ENCODE measurements around the gene ZSWIM1. TPM values are rescaled to one million over a fixed set of nuclear protein-coding genes. Genes with fewer than 3 reads are reported as not detected.

ZSWIM1 gene
- total RNA-seq, 4 donors from 2014 or later, result 4.5 to 8.2 (median 6.0) TPM

DNA sequence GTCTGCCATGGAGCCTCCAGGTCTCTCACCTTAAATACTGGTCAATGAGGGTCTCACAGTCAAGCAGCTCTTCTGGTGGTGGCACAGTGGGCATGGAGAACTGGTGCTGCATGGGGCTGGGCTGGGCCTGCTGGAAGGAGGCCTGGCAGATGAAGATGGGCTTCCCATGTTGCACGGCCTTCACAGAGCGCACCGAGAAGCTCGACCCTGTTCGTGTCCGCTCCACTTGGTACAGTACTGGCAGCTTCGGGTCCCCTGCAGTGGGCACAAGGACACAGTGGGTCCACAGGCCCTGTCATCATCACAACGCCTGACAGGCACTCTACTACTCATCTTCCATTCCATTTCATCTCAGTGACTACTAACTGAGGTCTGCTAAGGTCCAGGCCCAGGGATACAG lies 32.6 kb upstream of the ZSWIM1 start:
- H3K36me3 ChIP-seq, result peaks cover 0 to 93% (median 16%) of the 10 kb centered on the region in 3 donors
- TF ChIP-seq, protein P1, sequence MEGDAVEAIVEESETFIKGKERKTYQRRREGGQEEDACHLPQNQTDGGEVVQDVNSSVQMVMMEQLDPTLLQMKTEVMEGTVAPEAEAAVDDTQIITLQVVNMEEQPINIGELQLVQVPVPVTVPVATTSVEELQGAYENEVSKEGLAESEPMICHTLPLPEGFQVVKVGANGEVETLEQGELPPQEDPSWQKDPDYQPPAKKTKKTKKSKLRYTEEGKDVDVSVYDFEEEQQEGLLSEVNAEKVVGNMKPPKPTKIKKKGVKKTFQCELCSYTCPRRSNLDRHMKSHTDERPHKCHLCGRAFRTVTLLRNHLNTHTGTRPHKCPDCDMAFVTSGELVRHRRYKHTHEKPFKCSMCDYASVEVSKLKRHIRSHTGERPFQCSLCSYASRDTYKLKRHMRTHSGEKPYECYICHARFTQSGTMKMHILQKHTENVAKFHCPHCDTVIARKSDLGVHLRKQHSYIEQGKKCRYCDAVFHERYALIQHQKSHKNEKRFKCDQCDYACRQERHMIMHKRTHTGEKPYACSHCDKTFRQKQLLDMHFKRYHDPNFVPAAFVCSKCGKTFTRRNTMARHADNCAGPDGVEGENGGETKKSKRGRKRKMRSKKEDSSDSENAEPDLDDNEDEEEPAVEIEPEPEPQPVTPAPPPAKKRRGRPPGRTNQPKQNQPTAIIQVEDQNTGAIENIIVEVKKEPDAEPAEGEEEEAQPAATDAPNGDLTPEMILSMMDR (IDR thresholded peaks at IDR 0.05), result no peak
- TF ChIP-seq EP300 (IDR thresholded peaks at IDR 0.05), result no peak
- TF ChIP-seq POLR2A (IDR thresholded peaks at IDR 0.05), result no peak
- no peak overlapping the region for H3K4me3 ChIP-seq
- H3K27ac ChIP-seq, result no peak overlapping the region
- H3K27me3 ChIP-seq, result no peaks in the 10 kb centered on the region
- no peaks in the 10 kb centered on the region for H3K9me3 ChIP-seq
- peaks cover 0 to 18% (median 0%) of the 10 kb centered on the region in 4 donors for H3K4me1 ChIP-seq
- no peak for DNase-seq (ENCODE audit: low spot score in 2 of 2)
- 92 to 96% methylated on average over 8 of the region's 8 CpGs for WGBS, 2 donors

DNA sequence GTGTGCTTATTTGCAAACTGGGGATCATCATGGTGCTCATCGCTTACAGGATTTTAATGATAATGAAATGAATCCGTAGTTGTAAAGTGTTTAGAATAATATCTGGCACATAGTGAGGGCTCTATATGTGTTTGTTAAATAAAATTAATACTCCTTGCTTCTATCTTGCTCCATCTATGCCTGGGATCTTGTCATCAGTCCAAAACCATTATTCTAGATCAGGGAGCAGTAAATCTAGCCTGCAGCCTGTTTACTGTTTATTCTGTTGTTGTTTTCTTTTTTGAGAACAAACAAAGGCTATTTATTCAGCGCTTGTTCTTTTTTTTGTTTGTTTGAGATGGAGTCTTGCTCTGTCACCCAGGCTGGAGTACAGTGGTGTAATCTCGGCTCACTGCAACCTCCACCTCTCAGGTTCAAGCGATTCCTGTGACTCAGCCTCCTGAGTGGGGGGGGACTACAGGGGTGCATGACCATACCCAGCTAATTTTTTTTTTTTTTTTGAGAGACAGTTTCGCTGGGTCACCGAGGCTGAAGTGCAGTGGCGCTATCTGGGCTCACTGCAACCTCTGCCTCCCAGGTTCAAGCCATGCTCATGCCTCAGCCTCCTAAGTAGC lies 32.0 kb upstream of the ZSWIM1 start:
- Histone ChIP-seq H3K4me1 (peaks cover 0 to 16% (median 0%) of the 10 kb centered on the region in 4 donors), H3K27me3 (no peaks in the 10 kb centered on the region), H3K4me3 (no peak overlapping the region), H3K27ac (no peak overlapping the region), H3K36me3 (peaks cover 0 to 93% (median 14%) of the 10 kb centered on the region in 3 donors), H3K9me3 (no peaks in the 10 kb centered on the region)
- TF ChIP-seq, protein P1 (IDR thresholded peaks at IDR 0.05), result no peak
- no peak for TF ChIP-seq EP300 (IDR thresholded peaks at IDR 0.05)
- no peak for TF ChIP-seq POLR2A (IDR thresholded peaks at IDR 0.05)
- no peak for DNase-seq (ENCODE audit: low spot score in 2 of 2)
- WGBS, 2 donors, result 88 to 93% methylated on average over 8 of the region's 8 CpGs

DNA sequence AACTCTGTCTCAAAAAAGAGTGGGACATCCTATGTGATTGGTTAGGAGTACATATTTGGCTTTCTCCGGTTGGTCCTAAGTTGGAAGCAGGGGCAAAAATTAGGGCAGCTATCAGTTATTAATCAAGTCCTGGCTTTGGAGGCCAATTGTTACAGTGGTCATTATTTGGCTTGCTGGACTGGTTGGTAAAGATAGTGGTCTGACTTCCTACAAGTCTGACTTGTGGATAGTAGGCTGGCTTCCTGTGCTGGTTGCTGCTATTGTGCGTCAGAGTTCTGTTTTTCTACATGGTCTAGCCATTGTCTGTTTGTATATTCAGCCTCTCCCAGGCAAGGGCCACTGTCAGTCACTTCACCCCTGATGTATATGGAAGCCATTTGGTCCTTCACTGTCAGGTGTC lies 30.8 kb upstream of the ZSWIM1 start:
- DNase-seq (ENCODE audit: low spot score in 2 of 2), result no peak
- Histone ChIP-seq H3K27ac (no peak overlapping the region), H3K27me3 (no peaks in the 10 kb centered on the region), H3K4me1 (peaks cover 0 to 26% (median 5%) of the 10 kb centered on the region in 4 donors), H3K4me3 (no peak overlapping the region), H3K36me3 (peaks cover 0 to 93% (median 10%) of the 10 kb centered on the region in 3 donors), H3K9me3 (no peaks in the 10 kb centered on the region)
- TF ChIP-seq, protein P1 (IDR thresholded peaks at IDR 0.05), result no peak
- TF ChIP-seq EP300 (IDR thresholded peaks at IDR 0.05) (no peak), POLR2A (IDR thresholded peaks at IDR 0.05) (no peak)
- 88 to 95% methylated on average over 2 of the region's 2 CpGs for WGBS, 2 donors

- Histone ChIP-seq H3K4me3 (no peak overlapping the region), H3K4me1 (peaks cover 0 to 33% (median 10%) of the 10 kb centered on the region in 4 donors), H3K36me3 (peaks cover 0 to 86% (median 10%) of the 10 kb centered on the region in 3 donors), H3K9me3 (no peaks in the 10 kb centered on the region), H3K27ac (no peak overlapping the region), H3K27me3 (no peaks in the 10 kb centered on the region)
- DNase-seq (ENCODE audit: low spot score in 2 of 2), result no peak
- TF ChIP-seq, protein P1 (IDR thresholded peaks at IDR 0.05), result no peak
- no peak for TF ChIP-seq EP300 (IDR thresholded peaks at IDR 0.05)
- TF ChIP-seq POLR2A (IDR thresholded peaks at IDR 0.05), result no peak
- WGBS, 2 donors, result 88 to 100% methylated on average over 1 of the region's 1 CpG
Measured at GRCh38 chr20:45850926-45851325, 30.1 kb upstream of the ZSWIM1 start.

DNA sequence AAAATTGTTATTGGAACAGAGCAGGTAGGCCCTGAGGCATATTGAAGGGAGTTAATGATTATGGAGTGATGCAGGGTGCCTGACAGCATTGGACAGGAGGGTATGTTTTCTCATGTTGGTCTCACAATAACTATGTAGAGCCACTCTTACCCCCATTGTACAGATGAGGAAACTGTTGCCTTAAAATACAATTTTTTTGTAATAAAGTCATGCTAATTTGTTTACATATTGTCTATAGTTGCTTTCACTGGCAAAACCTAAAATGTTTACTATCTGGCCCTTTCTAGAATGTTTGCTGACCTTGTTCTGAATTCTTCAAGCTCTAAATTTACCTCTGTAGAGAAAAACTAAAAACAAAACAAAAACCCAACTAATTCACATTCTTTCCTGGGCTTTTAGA lies 29.5 kb upstream of the ZSWIM1 start:
- TF ChIP-seq, protein P1 (IDR thresholded peaks at IDR 0.05), result no peak
- TF ChIP-seq EP300 (IDR thresholded peaks at IDR 0.05), result no peak
- no peak for TF ChIP-seq POLR2A (IDR thresholded peaks at IDR 0.05)
- no peak for DNase-seq (ENCODE audit: low spot score in 2 of 2)
- Histone ChIP-seq H3K9me3 (no peaks in the 10 kb centered on the region), H3K36me3 (peaks cover 0 to 80% (median 10%) of the 10 kb centered on the region in 3 donors), H3K27ac (no peak overlapping the region), H3K4me1 (peaks cover 0 to 39% (median 16%) of the 10 kb centered on the region in 4 donors), H3K4me3 (no peak overlapping the region), H3K27me3 (no peaks in the 10 kb centered on the region)
